OCI-LY1 (cell line): ENCODE results near the gene FANCI.

ENCODE experiments used
- CTCF ChIP-seq: fragments of 200-600 bp; sonication (generic), shearing (Covaris generic); IDR thresholded peaks from 2 replicates; pipeline ENCODE4 v1.5.1; 2017; ENCODE audit warnings: mild to moderate bottlenecking, antibody characterized with exemption, low read length, moderate library complexity, mixed read lengths
- EZH2 ChIP-seq: fragments of 200-600 bp; sonication (generic), shearing (Covaris generic); IDR thresholded peaks from 2 replicates; pipeline ENCODE4 v1.8.0; 2017; ENCODE audit warnings: borderline replicate concordance, mixed run types, mild to moderate bottlenecking, antibody characterized with exemption, low read length, moderate library complexity, mixed read lengths

- no peak for TF ChIP-seq CTCF
- no peak for TF ChIP-seq EZH2
These were observed 64.5 kb downstream of the FANCI start for GRCh38 chr15:89308236-89308635.
